ENCODE data around the gene TFAP2C. TPM values are rescaled to one million over a fixed set of nuclear protein-coding genes. Genes with fewer than 3 reads are reported as not detected.

Gene TFAP2C
- polyA plus RNA-seq, 1 donor (not counting 4 experiments of a cell fraction or from before 2014, with no cell fraction given) = 11.5 TPM

- H3K79me2 ChIP-seq (ENCODE audit: control insufficient read depth, insufficient read depth, low read length) = no peaks in the 10 kb centered on the region
- no peak overlapping the region for H3K9ac ChIP-seq (ENCODE audit: control insufficient read depth, extremely low read depth, insufficient read depth, low read length)
- H3K9me1 ChIP-seq (ENCODE audit: control insufficient read depth, extremely low read depth, insufficient read depth, low read length) = no peaks in the 10 kb centered on the region
- H3K4me2 ChIP-seq (ENCODE audit: control insufficient read depth, extremely low read depth, insufficient read depth, low read depth, low read length) = no peak overlapping the region
- no peak overlapping the region for H2AFZ ChIP-seq (ENCODE audit: control insufficient read depth, low read length)
- H3K36me3 ChIP-seq (ENCODE audit: control insufficient read depth in 2 of 2, extremely low read depth in 1 of 2, insufficient read depth in 2 of 2, low read length in 2 of 2) = no peaks in the 10 kb centered on the region
- no peaks in the 10 kb centered on the region for H3K27me3 ChIP-seq (ENCODE audit: control insufficient read depth, extremely low read depth, insufficient read depth, low read length)
- no peak for TF ChIP-seq EZH2 (IDR thresholded peaks at IDR 0.05; ENCODE audit: low read length)
- TF ChIP-seq CTCF (optimal IDR thresholded peaks at IDR 0.05 in 1 of 3, IDR thresholded peaks at IDR 0.05 in 1 of 3, conservative IDR thresholded peaks at IDR 0.05 in 1 of 3; ENCODE audit: extremely low read depth in 1 of 3, insufficient read depth in 2 of 3, low read length in 3 of 3) = no peak
- H3K4me1 ChIP-seq (ENCODE audit: control insufficient read depth, extremely low read depth, insufficient read depth, low read length) = peaks cover 9% of the 10 kb centered on the region
- FAIRE-seq (no peak), DNase-seq (ENCODE audit: low read depth, low spot score) (no peak)
- H3K4me3 ChIP-seq (ENCODE audit: control insufficient read depth in 2 of 3, extremely low read depth in 1 of 3, insufficient read depth in 2 of 3, low read depth in 1 of 3, low read length in 3 of 3) = no peak overlapping the region
- dilution Hi-C loops (cut with MboI; ENCODE audit: extremely low pct_ligation_motif_present, low sequenced_read_pairs) = no loop called here
- no peak overlapping the region for H3K27ac ChIP-seq (ENCODE audit: control insufficient read depth, insufficient read depth, low read length)
- no peaks in the 10 kb centered on the region for H4K20me1 ChIP-seq (ENCODE audit: control insufficient read depth, extremely low read depth, insufficient read depth, low read length)
- no peaks in the 10 kb centered on the region for H3K9me3 ChIP-seq (ENCODE audit: control insufficient read depth, low read depth, low read length)
Observed at GRCh38 chr20:56590888-56591287, 38.2 kb upstream of the TFAP2C start.

GRCh38 chr20:56592211-56592610 lies 36.9 kb upstream of the TFAP2C start:
- TF ChIP-seq CTCF (optimal IDR thresholded peaks at IDR 0.05 in 1 of 3, IDR thresholded peaks at IDR 0.05 in 1 of 3, conservative IDR thresholded peaks at IDR 0.05 in 1 of 3; ENCODE audit: extremely low read depth in 1 of 3, insufficient read depth in 2 of 3, low read length in 3 of 3) = no peak
- H3K27me3 ChIP-seq (ENCODE audit: control insufficient read depth, extremely low read depth, insufficient read depth, low read length) = no peaks in the 10 kb centered on the region
- no peak for DNase-seq (ENCODE audit: low read depth, low spot score)
- peaks cover 8% of the 10 kb centered on the region for H3K4me1 ChIP-seq (ENCODE audit: control insufficient read depth, extremely low read depth, insufficient read depth, low read length)
- H3K4me2 ChIP-seq (ENCODE audit: control insufficient read depth, extremely low read depth, insufficient read depth, low read depth, low read length) = no peak overlapping the region
- H4K20me1 ChIP-seq (ENCODE audit: control insufficient read depth, extremely low read depth, insufficient read depth, low read length) = no peaks in the 10 kb centered on the region
- no peaks in the 10 kb centered on the region for H3K79me2 ChIP-seq (ENCODE audit: control insufficient read depth, insufficient read depth, low read length)
- no peak overlapping the region for H2AFZ ChIP-seq (ENCODE audit: control insufficient read depth, low read length)
- no peak overlapping the region for H3K4me3 ChIP-seq (ENCODE audit: control insufficient read depth in 2 of 3, extremely low read depth in 1 of 3, insufficient read depth in 2 of 3, low read depth in 1 of 3, low read length in 3 of 3)
- FAIRE-seq = no peak
- H3K36me3 ChIP-seq (ENCODE audit: control insufficient read depth in 2 of 2, extremely low read depth in 1 of 2, insufficient read depth in 2 of 2, low read length in 2 of 2) = no peaks in the 10 kb centered on the region
- H3K9me3 ChIP-seq (ENCODE audit: control insufficient read depth, low read depth, low read length) = no peaks in the 10 kb centered on the region
- no peak overlapping the region for H3K27ac ChIP-seq (ENCODE audit: control insufficient read depth, insufficient read depth, low read length)
- H3K9me1 ChIP-seq (ENCODE audit: control insufficient read depth, extremely low read depth, insufficient read depth, low read length) = no peaks in the 10 kb centered on the region
- dilution Hi-C loops (cut with MboI; ENCODE audit: extremely low pct_ligation_motif_present, low sequenced_read_pairs) = no loop called here
- no peak overlapping the region for H3K9ac ChIP-seq (ENCODE audit: control insufficient read depth, extremely low read depth, insufficient read depth, low read length)

Data from keratinocyte (primary cell).